ENCODE measurements around the gene NINJ2. TPM values are rescaled to one million over a fixed set of nuclear protein-coding genes. Genes with fewer than 3 reads are reported as not detected.

The NINJ2 gene
- total and polyA plus RNA-seq, 7 donors, result 2.0 to 12.3 (median 7.2) TPM

- Histone ChIP-seq H3K36me3 (no peaks in the 10 kb centered on the region), H3K4me1 (no peaks in the 10 kb centered on the region), H3K27ac (no peak overlapping the region), H3K9me3 (no peaks in the 10 kb centered on the region), H3K27me3 (no peaks in the 10 kb centered on the region), H3K4me3 (no peak overlapping the region)
- WGBS, 2 donors, result 87 to 90% methylated on average over 17 of the region's 17 CpGs
- intact Hi-C loops (cut with DNase I), result no loop called here
- TF ChIP-seq POLR2A (IDR thresholded peaks at IDR 0.05) (no peak), EP300 (IDR thresholded peaks at IDR 0.05) (no peak), CTCF (IDR thresholded peaks at IDR 0.05) (no peak), POLR2AphosphoS5 (IDR thresholded peaks at IDR 0.05) (no peak)
- DNase-seq, result no peak
Observed at GRCh38 chr12:678747-679712, 15.8 kb upstream of the NINJ2 start.

DNA sequence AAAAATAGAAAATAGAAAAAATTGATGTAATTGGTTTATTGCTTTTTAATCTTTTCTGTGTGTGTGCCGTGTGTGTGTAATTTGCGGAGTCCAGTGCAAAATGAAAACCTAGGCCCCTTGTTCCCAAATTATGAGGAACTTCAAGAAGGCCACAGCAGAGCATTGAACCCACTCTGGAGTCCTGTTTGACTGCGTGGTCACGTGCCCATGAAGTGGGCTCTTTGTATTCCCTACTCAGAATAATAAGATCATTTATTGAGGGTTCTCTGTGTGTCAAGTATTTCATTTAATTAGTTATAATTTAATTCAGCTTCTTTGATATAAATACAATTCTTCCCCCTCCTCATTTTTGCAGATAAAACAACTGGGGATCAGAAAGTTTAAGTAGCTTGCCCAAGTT lies 12.3 kb upstream of the NINJ2 start:
- H3K4me1 ChIP-seq, result no peaks in the 10 kb centered on the region
- H3K36me3 ChIP-seq, result no peaks in the 10 kb centered on the region
- intact Hi-C loops (cut with DNase I), result no loop called here
- H3K9me3 ChIP-seq, result no peaks in the 10 kb centered on the region
- H3K27ac ChIP-seq, result no peak overlapping the region
- H3K4me3 ChIP-seq, result no peak overlapping the region
- TF ChIP-seq POLR2AphosphoS5 (IDR thresholded peaks at IDR 0.05) (no peak), CTCF (IDR thresholded peaks at IDR 0.05) (no peak), POLR2A (IDR thresholded peaks at IDR 0.05) (no peak), EP300 (IDR thresholded peaks at IDR 0.05) (no peak)
- no peak for DNase-seq
- no peaks in the 10 kb centered on the region for H3K27me3 ChIP-seq
- 95 to 97% methylated on average over 4 of the region's 4 CpGs for WGBS, 2 donors

- no peak for DNase-seq
- no peak overlapping the region for H3K27ac ChIP-seq
- H3K9me3 ChIP-seq, result no peaks in the 10 kb centered on the region
- H3K27me3 ChIP-seq, result no peaks in the 10 kb centered on the region
- no peaks in the 10 kb centered on the region for H3K36me3 ChIP-seq
- TF ChIP-seq EP300 (IDR thresholded peaks at IDR 0.05) (no peak), CTCF (IDR thresholded peaks at IDR 0.05) (no peak), POLR2AphosphoS5 (IDR thresholded peaks at IDR 0.05) (no peak), POLR2A (IDR thresholded peaks at IDR 0.05) (no peak)
- H3K4me1 ChIP-seq, result no peaks in the 10 kb centered on the region
- no peak overlapping the region for H3K4me3 ChIP-seq
- 37 to 65% methylated on average over 4 of the region's 4 CpGs for WGBS, 2 donors
- intact Hi-C loops (cut with DNase I), result no loop called here
Observed at GRCh38 chr12:674272-674781, 11.1 kb upstream of the NINJ2 start.

GRCh38 chr12:673849-674248 lies 10.6 kb upstream of the NINJ2 start:
- no peak for DNase-seq
- WGBS, 2 donors, result 61 to 86% methylated on average over 3 of the region's 3 CpGs
- Histone ChIP-seq H3K36me3 (no peaks in the 10 kb centered on the region), H3K4me3 (no peak overlapping the region), H3K9me3 (no peaks in the 10 kb centered on the region), H3K27me3 (no peaks in the 10 kb centered on the region), H3K4me1 (no peaks in the 10 kb centered on the region), H3K27ac (no peak overlapping the region)
- no peak for TF ChIP-seq EP300 (IDR thresholded peaks at IDR 0.05)
- no peak for TF ChIP-seq POLR2AphosphoS5 (IDR thresholded peaks at IDR 0.05)
- TF ChIP-seq CTCF (IDR thresholded peaks at IDR 0.05), result no peak
- TF ChIP-seq POLR2A (IDR thresholded peaks at IDR 0.05), result no peak
- intact Hi-C loops (cut with DNase I), result no loop called here

Measured in sigmoid colon (tissue), 7 donors.